Measurements from ENCODE around the gene UBE2N.

DNA sequence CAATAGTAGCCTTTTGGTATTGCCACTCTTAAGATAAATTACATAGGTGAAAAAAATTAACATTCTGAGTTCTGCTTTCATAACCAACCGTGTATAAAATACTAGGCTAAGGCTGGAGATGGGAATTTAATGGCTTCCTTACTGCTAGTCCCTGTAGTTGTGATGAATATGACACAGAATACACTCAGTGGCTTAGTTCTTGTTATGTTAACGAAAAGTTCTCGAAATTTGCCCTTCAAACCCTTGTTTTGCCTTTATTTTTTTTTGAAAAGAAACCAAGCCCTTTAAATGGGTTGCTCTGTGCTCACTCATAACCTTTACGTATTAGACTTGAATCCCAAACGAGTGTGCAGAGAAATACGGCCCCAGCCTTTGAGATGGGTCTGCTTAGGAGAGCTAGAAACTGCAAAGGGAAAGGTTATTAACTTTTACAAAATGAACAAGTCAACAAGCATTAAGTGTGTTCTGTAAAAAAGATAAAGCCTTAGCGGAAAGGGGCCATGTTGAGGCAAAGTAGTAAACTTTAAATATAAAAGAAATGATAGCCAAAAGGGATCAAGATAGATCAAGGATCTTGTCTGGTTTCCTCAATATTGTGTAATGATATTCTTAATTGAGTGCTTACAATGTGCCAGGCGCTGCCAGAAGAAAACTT is 62.3 kb downstream of the UBE2N start:
- TF ChIP-seq, protein P1, sequence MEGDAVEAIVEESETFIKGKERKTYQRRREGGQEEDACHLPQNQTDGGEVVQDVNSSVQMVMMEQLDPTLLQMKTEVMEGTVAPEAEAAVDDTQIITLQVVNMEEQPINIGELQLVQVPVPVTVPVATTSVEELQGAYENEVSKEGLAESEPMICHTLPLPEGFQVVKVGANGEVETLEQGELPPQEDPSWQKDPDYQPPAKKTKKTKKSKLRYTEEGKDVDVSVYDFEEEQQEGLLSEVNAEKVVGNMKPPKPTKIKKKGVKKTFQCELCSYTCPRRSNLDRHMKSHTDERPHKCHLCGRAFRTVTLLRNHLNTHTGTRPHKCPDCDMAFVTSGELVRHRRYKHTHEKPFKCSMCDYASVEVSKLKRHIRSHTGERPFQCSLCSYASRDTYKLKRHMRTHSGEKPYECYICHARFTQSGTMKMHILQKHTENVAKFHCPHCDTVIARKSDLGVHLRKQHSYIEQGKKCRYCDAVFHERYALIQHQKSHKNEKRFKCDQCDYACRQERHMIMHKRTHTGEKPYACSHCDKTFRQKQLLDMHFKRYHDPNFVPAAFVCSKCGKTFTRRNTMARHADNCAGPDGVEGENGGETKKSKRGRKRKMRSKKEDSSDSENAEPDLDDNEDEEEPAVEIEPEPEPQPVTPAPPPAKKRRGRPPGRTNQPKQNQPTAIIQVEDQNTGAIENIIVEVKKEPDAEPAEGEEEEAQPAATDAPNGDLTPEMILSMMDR (conservative IDR thresholded peaks at IDR 0.05; ENCODE audit: low read depth in 2 of 2) = no peak
- TF ChIP-seq EZH2 (IDR thresholded peaks at IDR 0.05; ENCODE audit: low read depth, unreplicated experiment) = no peak
- no peak for TF ChIP-seq EZH2phosphoT487 (IDR thresholded peaks at IDR 0.05; ENCODE audit: unreplicated experiment)
- TF ChIP-seq, protein P2, sequence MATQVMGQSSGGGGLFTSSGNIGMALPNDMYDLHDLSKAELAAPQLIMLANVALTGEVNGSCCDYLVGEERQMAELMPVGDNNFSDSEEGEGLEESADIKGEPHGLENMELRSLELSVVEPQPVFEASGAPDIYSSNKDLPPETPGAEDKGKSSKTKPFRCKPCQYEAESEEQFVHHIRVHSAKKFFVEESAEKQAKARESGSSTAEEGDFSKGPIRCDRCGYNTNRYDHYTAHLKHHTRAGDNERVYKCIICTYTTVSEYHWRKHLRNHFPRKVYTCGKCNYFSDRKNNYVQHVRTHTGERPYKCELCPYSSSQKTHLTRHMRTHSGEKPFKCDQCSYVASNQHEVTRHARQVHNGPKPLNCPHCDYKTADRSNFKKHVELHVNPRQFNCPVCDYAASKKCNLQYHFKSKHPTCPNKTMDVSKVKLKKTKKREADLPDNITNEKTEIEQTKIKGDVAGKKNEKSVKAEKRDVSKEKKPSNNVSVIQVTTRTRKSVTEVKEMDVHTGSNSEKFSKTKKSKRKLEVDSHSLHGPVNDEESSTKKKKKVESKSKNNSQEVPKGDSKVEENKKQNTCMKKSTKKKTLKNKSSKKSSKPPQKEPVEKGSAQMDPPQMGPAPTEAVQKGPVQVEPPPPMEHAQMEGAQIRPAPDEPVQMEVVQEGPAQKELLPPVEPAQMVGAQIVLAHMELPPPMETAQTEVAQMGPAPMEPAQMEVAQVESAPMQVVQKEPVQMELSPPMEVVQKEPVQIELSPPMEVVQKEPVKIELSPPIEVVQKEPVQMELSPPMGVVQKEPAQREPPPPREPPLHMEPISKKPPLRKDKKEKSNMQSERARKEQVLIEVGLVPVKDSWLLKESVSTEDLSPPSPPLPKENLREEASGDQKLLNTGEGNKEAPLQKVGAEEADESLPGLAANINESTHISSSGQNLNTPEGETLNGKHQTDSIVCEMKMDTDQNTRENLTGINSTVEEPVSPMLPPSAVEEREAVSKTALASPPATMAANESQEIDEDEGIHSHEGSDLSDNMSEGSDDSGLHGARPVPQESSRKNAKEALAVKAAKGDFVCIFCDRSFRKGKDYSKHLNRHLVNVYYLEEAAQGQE (IDR thresholded peaks at IDR 0.05; ENCODE audit: unreplicated experiment) = no peak
- TF ChIP-seq, protein P3, sequence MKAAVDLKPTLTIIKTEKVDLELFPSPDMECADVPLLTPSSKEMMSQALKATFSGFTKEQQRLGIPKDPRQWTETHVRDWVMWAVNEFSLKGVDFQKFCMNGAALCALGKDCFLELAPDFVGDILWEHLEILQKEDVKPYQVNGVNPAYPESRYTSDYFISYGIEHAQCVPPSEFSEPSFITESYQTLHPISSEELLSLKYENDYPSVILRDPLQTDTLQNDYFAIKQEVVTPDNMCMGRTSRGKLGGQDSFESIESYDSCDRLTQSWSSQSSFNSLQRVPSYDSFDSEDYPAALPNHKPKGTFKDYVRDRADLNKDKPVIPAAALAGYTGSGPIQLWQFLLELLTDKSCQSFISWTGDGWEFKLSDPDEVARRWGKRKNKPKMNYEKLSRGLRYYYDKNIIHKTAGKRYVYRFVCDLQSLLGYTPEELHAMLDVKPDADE (IDR thresholded peaks at IDR 0.05) = no peak

Measured in GM23338 (cell line).